ENCODE results near the gene MAP3K4.

MAP3K4 gene

GRCh38 chr6:161095916-161096315 is 104.3 kb downstream of the MAP3K4 start:
- no peak overlapping the region for H3K4me3 ChIP-seq (ENCODE audit: low read depth, low read length)
- no peak for DNase-seq (ENCODE audit: low read depth)
- no peak for TF ChIP-seq CTCF (IDR thresholded peaks at IDR 0.05; ENCODE audit: low read depth, low read length, missing control alignments)
- in situ Hi-C loops (cut with HindIII; ENCODE audit: low sequenced_read_pairs), result no loop called here

GRCh38 chr6:161100072-161100471 is 108.5 kb downstream of the MAP3K4 start:
- no peak overlapping the region for H3K4me3 ChIP-seq (ENCODE audit: low read depth, low read length)
- TF ChIP-seq CTCF (IDR thresholded peaks at IDR 0.05; ENCODE audit: low read depth, low read length, missing control alignments), result no peak
- no peak for DNase-seq (ENCODE audit: low read depth)
- in situ Hi-C loops (cut with HindIII; ENCODE audit: low sequenced_read_pairs), result no loop called here

- no peak overlapping the region for H3K4me3 ChIP-seq (ENCODE audit: low read depth, low read length)
- peak; percentile 44 for TF ChIP-seq CTCF (IDR thresholded peaks at IDR 0.05; ENCODE audit: low read depth, low read length, missing control alignments)
- DNase-seq (ENCODE audit: low read depth), result no peak
- in situ Hi-C loops (cut with HindIII; ENCODE audit: low sequenced_read_pairs), result no loop called here
These were observed 109.9 kb downstream of the MAP3K4 start for GRCh38 chr6:161101517-161101916.

GRCh38 chr6:161103475-161103874 is 111.9 kb downstream of the MAP3K4 start:
- TF ChIP-seq CTCF (IDR thresholded peaks at IDR 0.05; ENCODE audit: low read depth, low read length, missing control alignments), result no peak
- no peak for DNase-seq (ENCODE audit: low read depth)
- no peak overlapping the region for H3K4me3 ChIP-seq (ENCODE audit: low read depth, low read length)
- in situ Hi-C loops (cut with HindIII; ENCODE audit: low sequenced_read_pairs), result no loop called here

GRCh38 chr6:161104966-161105365 is 113.4 kb downstream of the MAP3K4 start:
- DNase-seq (ENCODE audit: low read depth), result no peak
- H3K4me3 ChIP-seq (ENCODE audit: low read depth, low read length), result no peak overlapping the region
- in situ Hi-C loops (cut with HindIII; ENCODE audit: low sequenced_read_pairs), result no loop called here
- TF ChIP-seq CTCF (IDR thresholded peaks at IDR 0.05; ENCODE audit: low read depth, low read length, missing control alignments), result no peak

GRCh38 chr6:161105408-161105807 is 113.8 kb downstream of the MAP3K4 start:
- no peak overlapping the region for H3K4me3 ChIP-seq (ENCODE audit: low read depth, low read length)
- in situ Hi-C loops (cut with HindIII; ENCODE audit: low sequenced_read_pairs), result no loop called here
- TF ChIP-seq CTCF (IDR thresholded peaks at IDR 0.05; ENCODE audit: low read depth, low read length, missing control alignments), result no peak
- no peak for DNase-seq (ENCODE audit: low read depth)

Data from astrocyte of the cerebellum (primary cell).